Aortic smooth muscle cell (primary cell): ENCODE data around the gene S100A1. TPM values are rescaled to one million over a fixed set of nuclear protein-coding genes. Genes with fewer than 3 reads are reported as not detected.

ENCODE experiments used
- total RNA-seq: library from RNA; depleted of rRNA; stranded (reverse); fragments of >200 nt; gene quantifications from 2 replicates; pipeline ENCODE4 v1.2.3, GENCODE V29; 2014

The S100A1 gene
- total RNA-seq: 0.19 TPM in 1 of 2 replicates, not detected in the other

GRCh38 chr1:153627715-153628626, at the start of gene S100A1:
Gene S100A1, plus strand, starts transcription at chr1:153628434. Its CDS starts 2,088 bp downstream, at chr1:153630522.

GRCh38 chr1:153612755-153613331, 15.4 kb upstream of the S100A1 start, which contains the start of gene S100A16:
Gene S100A16, minus strand, starts transcription at chr1:153613137. Its CDS starts 4,986 bp downstream, at chr1:153608151.

GRCh38 chr1:153616144-153616916, 11.9 kb upstream of the S100A1 start, which contains the start of gene S100A14:
Gene S100A14, minus strand, starts transcription at chr1:153616325. Its CDS starts 467 bp downstream, at chr1:153615858.

GRCh38 chr1:153626904-153627714, 1.1 kb upstream of the S100A1 start, which contains the start of gene S100A13:
Gene S100A13, minus strand, starts transcription at chr1:153627505. Its CDS starts 1,033 bp downstream, at chr1:153626472.

GRCh38 chr1:153633754-153634665, 5.8 kb downstream of the S100A1 start, which contains the start of gene CHTOP:
Gene CHTOP, plus strand, starts transcription at chr1:153634066. Its CDS starts 2,523 bp downstream, at chr1:153636589.

GRCh38 chr1:153658400-153659174, 30.4 kb downstream of the S100A1 start, which contains the start of gene SNAPIN:
Gene SNAPIN, plus strand, starts transcription at chr1:153658703. Its CDS starts 41 bp downstream, at chr1:153658744.

GRCh38 chr1:153670859-153671627, 42.8 kb downstream of the S100A1 start, which contains the start of gene ILF2:
Gene ILF2, minus strand, starts transcription at chr1:153670993. Its CDS starts 71 bp downstream, at chr1:153670922.

GRCh38 chr1:153678519-153679336, 50.5 kb downstream of the S100A1 start, which contains the start of gene NPR1:
Gene NPR1, plus strand, starts transcription at chr1:153678688. Its CDS starts 421 bp downstream, at chr1:153679109.

Other genes with a start within 250 kb of the S100A1 start
- gene S100A8, start 237.4 kb upstream of the S100A1 start, total RNA-seq: not detected in 2 replicates
- gene S100A7A, start 211.9 kb upstream of the S100A1 start, total RNA-seq: not detected in 2 replicates
- gene S100A7, start 167.8 kb upstream of the S100A1 start, total RNA-seq: not detected in 2 replicates
- 2,220 and 2,797 TPM in 2 replicates for gene S100A6, start 92.4 kb upstream of the S100A1 start, total RNA-seq
- 0.26 and 0.62 TPM in 2 replicates for gene S100A5, start 87.5 kb upstream of the S100A1 start, total RNA-seq
- 462 and 473 TPM in 2 replicates for gene S100A4, start 82.6 kb upstream of the S100A1 start, total RNA-seq
- gene S100A3, start 79.2 kb upstream of the S100A1 start, total RNA-seq: 8.1 and 13.3 TPM in 2 replicates
- 2.4 and 4.0 TPM in 2 replicates for gene S100A2, start 62.6 kb upstream of the S100A1 start, total RNA-seq
- 250 and 256 TPM in 2 replicates for gene S100A16, start 15.3 kb upstream of the S100A1 start, total RNA-seq
- 0.25 and 0.26 TPM in 2 replicates for gene S100A14, start 12.1 kb upstream of the S100A1 start, total RNA-seq
- 239 and 295 TPM in 2 replicates for gene S100A13, start 929 bp upstream of the S100A1 start, total RNA-seq
- gene CHTOP, start 5.6 kb downstream of the S100A1 start, total RNA-seq: 27.0 and 30.2 TPM in 2 replicates
- gene SNAPIN, start 30.3 kb downstream of the S100A1 start, total RNA-seq: 63.5 and 64.7 TPM in 2 replicates
- 137 and 150 TPM in 2 replicates for gene ILF2, start 42.6 kb downstream of the S100A1 start, total RNA-seq
- gene NPR1, start 50.3 kb downstream of the S100A1 start, total RNA-seq: 1.2 and 1.9 TPM in 2 replicates
- gene INTS3, start 99.6 kb downstream of the S100A1 start, total RNA-seq: 26.2 and 31.3 TPM in 2 replicates
- 10.7 and 11.6 TPM in 2 replicates for gene SLC27A3, start 147.0 kb downstream of the S100A1 start, total RNA-seq